ENCODE measurements around the gene CDH26. TPM values are rescaled to one million over a fixed set of nuclear protein-coding genes. Genes with fewer than 3 reads are reported as not detected.

The CDH26 gene
- total and polyA plus RNA-seq, 2 of the 13 experiments (the other 11 are each of a cell fraction or from before 2014, with no cell fraction given), result 0.40 to 1.1 TPM

GRCh38 chr20:59940129-59940955 is 17.9 kb upstream of the CDH26 start, which contains the start of the genes FAM217B and PPP1R3D (continued):
- peak; percentile 84 for TF ChIP-seq GMEB1 (CRISPR knock-in tag; IDR thresholded peaks at IDR 0.05; ENCODE audit: borderline replicate concordance)
- no peak for TF ChIP-seq ZFP82 (CRISPR knock-in tag; IDR thresholded peaks at IDR 0.05; ENCODE audit: borderline replicate concordance)
- TF ChIP-seq ELF3 (CRISPR knock-in tag; IDR thresholded peaks at IDR 0.05), result peak; percentile 39; the same call in 1 of the 2 replicates
- TF ChIP-seq ZNF891 (CRISPR knock-in tag; IDR thresholded peaks at IDR 0.05), result peak; percentile 70; the same call in 1 of the 2 replicates
- peak; percentile 72; the same call in 1 of the 2 replicates for TF ChIP-seq NFKB2 (CRISPR knock-in tag; IDR thresholded peaks at IDR 0.05; ENCODE audit: borderline replicate concordance)
- TF ChIP-seq BORCS8-MEF2B (CRISPR knock-in tag; IDR thresholded peaks at IDR 0.05), result peak; percentile 95
- TF ChIP-seq ZNF766 (CRISPR knock-in tag; IDR thresholded peaks at IDR 0.05; ENCODE audit: borderline replicate concordance), result peak; percentile 51; the same call in 1 of the 2 replicates
- TF ChIP-seq REL (CRISPR knock-in tag; conservative IDR thresholded peaks at IDR 0.05), result peak; percentile 74; the same call in 1 of the 2 replicates
- TF ChIP-seq KMT2A (CRISPR knock-in tag; IDR thresholded peaks at IDR 0.05), result peak; percentile 92
- 0 out of 2 replicates have a peak, but pooled peaks have one; percentile 45 for TF ChIP-seq SIX4 (CRISPR knock-in tag; IDR thresholded peaks at IDR 0.05)
- peak; percentile 55; the same call in 1 of the 2 replicates for TF ChIP-seq ZNF782 (CRISPR knock-in tag; IDR thresholded peaks at IDR 0.05; ENCODE audit: borderline replicate concordance)
- TF ChIP-seq ZNF564 (CRISPR knock-in tag; IDR thresholded peaks at IDR 0.05), result peak; percentile 46; the same call in 1 of the 2 replicates
- TF ChIP-seq ZNF724P (CRISPR knock-in tag; IDR thresholded peaks at IDR 0.05; ENCODE audit: borderline replicate concordance), result peak; percentile 89; the same call in 1 of the 2 replicates
- TF ChIP-seq, protein P1, sequence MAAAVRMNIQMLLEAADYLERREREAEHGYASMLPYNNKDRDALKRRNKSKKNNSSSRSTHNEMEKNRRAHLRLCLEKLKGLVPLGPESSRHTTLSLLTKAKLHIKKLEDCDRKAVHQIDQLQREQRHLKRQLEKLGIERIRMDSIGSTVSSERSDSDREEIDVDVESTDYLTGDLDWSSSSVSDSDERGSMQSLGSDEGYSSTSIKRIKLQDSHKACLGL (CRISPR knock-in tag; IDR thresholded peaks at IDR 0.05), result no peak; the same call in 1 of the 2 replicates
- TF ChIP-seq TBL1XR1 (IDR thresholded peaks at IDR 0.05; ENCODE audit: borderline replicate concordance, low read length, partially characterized antibody), result peak; percentile 42
- no peak for TF ChIP-seq ELK4 (CRISPR knock-in tag; IDR thresholded peaks at IDR 0.05; ENCODE audit: borderline replicate concordance)
- TF ChIP-seq ZNF121 (CRISPR knock-in tag; IDR thresholded peaks at IDR 0.05), result 0 out of 2 replicates have a peak, but pooled peaks have one; percentile 7
- peak; percentile 85 for TF ChIP-seq MYC (CRISPR knock-in tag; IDR thresholded peaks at IDR 0.05; ENCODE audit: borderline replicate concordance)
- TF ChIP-seq ZNF737 (CRISPR knock-in tag; IDR thresholded peaks at IDR 0.05; ENCODE audit: borderline replicate concordance), result peak; percentile 81
- TF ChIP-seq ZSCAN30 (CRISPR knock-in tag; IDR thresholded peaks at IDR 0.05), result no peak
- peak; percentile 65 for TF ChIP-seq ZNF768 (CRISPR knock-in tag; IDR thresholded peaks at IDR 0.05)
- TF ChIP-seq, protein P2, sequence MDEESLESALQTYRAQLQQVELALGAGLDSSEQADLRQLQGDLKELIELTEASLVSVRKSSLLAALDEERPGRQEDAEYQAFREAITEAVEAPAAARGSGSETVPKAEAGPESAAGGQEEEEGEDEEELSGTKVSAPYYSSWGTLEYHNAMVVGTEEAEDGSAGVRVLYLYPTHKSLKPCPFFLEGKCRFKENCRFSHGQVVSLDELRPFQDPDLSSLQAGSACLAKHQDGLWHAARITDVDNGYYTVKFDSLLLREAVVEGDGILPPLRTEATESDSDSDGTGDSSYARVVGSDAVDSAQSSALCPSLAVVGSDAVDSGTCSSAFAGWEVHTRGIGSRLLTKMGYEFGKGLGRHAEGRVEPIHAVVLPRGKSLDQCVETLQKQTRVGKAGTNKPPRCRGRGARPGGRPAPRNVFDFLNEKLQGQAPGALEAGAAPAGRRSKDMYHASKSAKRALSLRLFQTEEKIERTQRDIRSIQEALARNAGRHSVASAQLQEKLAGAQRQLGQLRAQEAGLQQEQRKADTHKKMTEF (CRISPR knock-in tag; IDR thresholded peaks at IDR 0.05), result peak; percentile 86
- TF ChIP-seq NRL (CRISPR knock-in tag; IDR thresholded peaks at IDR 0.05; ENCODE audit: borderline replicate concordance), result peak; percentile 75
- TF ChIP-seq BCL6 (CRISPR knock-in tag; IDR thresholded peaks at IDR 0.05), result no peak; the same call in 1 of the 2 replicates

Data from HepG2 (cell line).